DND-41 (cell line): ENCODE data around the gene GREM2.

Experiments used
- ATAC-seq: fragments of 200-7000 bp; cut with Tn5 transposase; 3 replicates; pipeline ENCODE4 v1.9.1; 2021; ENCODE audit warnings: low read depth; ENCODE audit not compliant: insufficient read depth
- DNase-seq: peaks from one replicate; pipeline ENCODE4 v3.0.0-alpha.2; 2020
- H2AFZ ChIP-seq: 2 replicates; pipeline ENCODE4 v1.6.0; 2012; ENCODE audit warnings: low read depth, low read length
- H3K27ac ChIP-seq: 2 replicates; pipeline ENCODE4 v1.5.1; 2012; ENCODE audit warnings: low read length, inconsistent platforms
- H3K27me3 ChIP-seq: fragments of 200-600 bp; sonication (generic); 2 replicates; pipeline ENCODE4 v1.6.0; 2012; ENCODE audit warnings: low read length, mild to moderate bottlenecking, inconsistent platforms; ENCODE audit not compliant: insufficient read depth, poor library complexity
- H3K36me3 ChIP-seq: 2 replicates; pipeline ENCODE4 v1.5.1; 2012; ENCODE audit warnings: low read length, inconsistent platforms; ENCODE audit not compliant: insufficient read depth
- H3K4me1 ChIP-seq: 2 replicates; pipeline ENCODE4 v1.5.1; 2012; ENCODE audit warnings: mild to moderate bottlenecking, low read length; ENCODE audit not compliant: insufficient read depth
- H3K4me2 ChIP-seq: 2 replicates; pipeline ENCODE4 v1.6.0; 2012; ENCODE audit warnings: mild to moderate bottlenecking, moderate library complexity, low read length, inconsistent platforms; ENCODE audit not compliant: insufficient read depth
- H3K4me3 ChIP-seq, 2 experiments: fragments of 200-600 bp in 1 of 2; shearing (Covaris generic) in 1 of 2; 2 replicates each; pipeline ENCODE4 v1.5.1; 2012 to 2016; ENCODE audit warnings: inconsistent platforms in 2 of 2, low read length in 2 of 2, mild to moderate bottlenecking in 2 of 2, low read depth in 1 of 2, moderate library complexity in 1 of 2
- H3K79me2 ChIP-seq: 2 replicates; pipeline ENCODE4 v1.6.0; 2012; ENCODE audit warnings: low read length, inconsistent platforms; ENCODE audit not compliant: insufficient read depth
- H3K9ac ChIP-seq: 2 replicates; pipeline ENCODE4 v1.6.0; 2012; ENCODE audit warnings: low read depth, mild to moderate bottlenecking, inconsistent platforms, low read length, moderate library complexity
- H3K9me3 ChIP-seq: 2 replicates; pipeline ENCODE4 v1.5.1; 2012; ENCODE audit warnings: low read length, moderate library complexity, mild to moderate bottlenecking, inconsistent platforms; ENCODE audit not compliant: insufficient read depth, severe bottlenecking
- H4K20me1 ChIP-seq: 2 replicates; pipeline ENCODE4 v1.6.0; 2012; ENCODE audit warnings: low read length; ENCODE audit not compliant: insufficient read depth
- EZH2 ChIP-seq: IDR thresholded peaks from 3 replicates; pipeline ENCODE4 v1.6.1; 2012; ENCODE audit warnings: borderline replicate concordance, low read depth, mild to moderate bottlenecking, moderate library complexity, low read length, inconsistent platforms; ENCODE audit not compliant: severe bottlenecking
- TF ChIP-seq, protein P1 (sequence below): IDR thresholded peaks from 2 replicates; pipeline ENCODE4 v1.5.1; 2012; ENCODE audit warnings: borderline replicate concordance, low read length, moderate library complexity, mild to moderate bottlenecking; ENCODE audit not compliant: poor library complexity, severe bottlenecking; ENCODE audit errors: extremely low read depth

GREM2 gene

DNA sequence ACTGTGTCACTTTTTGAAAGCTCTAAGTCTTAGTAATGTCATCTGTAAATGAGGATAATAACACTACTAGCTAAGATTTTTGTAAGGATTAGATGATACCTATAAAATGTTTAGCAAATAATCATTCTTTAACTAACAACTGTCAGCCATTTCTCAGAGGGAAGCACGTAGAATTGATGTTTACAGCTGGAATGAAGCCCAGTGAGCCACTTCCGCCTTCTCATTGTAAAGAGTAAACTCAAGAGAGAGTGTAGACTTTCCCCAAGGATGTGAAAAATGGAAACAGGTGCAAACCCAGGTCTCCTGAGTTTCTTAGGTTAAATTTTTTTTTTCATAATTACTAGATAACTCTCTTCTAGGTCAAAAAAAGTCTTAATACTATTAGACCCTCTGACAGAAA is 4.9 kb downstream of the GREM2 start:
- Histone ChIP-seq H3K9ac (no peak overlapping the region), H3K4me1 (peaks cover 8% of the 10 kb centered on the region), H3K9me3 (no peaks in the 10 kb centered on the region), H2AFZ (no peak overlapping the region), H3K27me3 (no peaks in the 10 kb centered on the region), H3K27ac (no peak overlapping the region), H3K4me2 (no peak overlapping the region), H3K36me3 (no peaks in the 10 kb centered on the region), H3K79me2 (no peaks in the 10 kb centered on the region), H4K20me1 (no peaks in the 10 kb centered on the region), H3K4me3 (no peak overlapping the region)
- ATAC-seq (no peak), DNase-seq (no peak)
- TF ChIP-seq, protein P1, sequence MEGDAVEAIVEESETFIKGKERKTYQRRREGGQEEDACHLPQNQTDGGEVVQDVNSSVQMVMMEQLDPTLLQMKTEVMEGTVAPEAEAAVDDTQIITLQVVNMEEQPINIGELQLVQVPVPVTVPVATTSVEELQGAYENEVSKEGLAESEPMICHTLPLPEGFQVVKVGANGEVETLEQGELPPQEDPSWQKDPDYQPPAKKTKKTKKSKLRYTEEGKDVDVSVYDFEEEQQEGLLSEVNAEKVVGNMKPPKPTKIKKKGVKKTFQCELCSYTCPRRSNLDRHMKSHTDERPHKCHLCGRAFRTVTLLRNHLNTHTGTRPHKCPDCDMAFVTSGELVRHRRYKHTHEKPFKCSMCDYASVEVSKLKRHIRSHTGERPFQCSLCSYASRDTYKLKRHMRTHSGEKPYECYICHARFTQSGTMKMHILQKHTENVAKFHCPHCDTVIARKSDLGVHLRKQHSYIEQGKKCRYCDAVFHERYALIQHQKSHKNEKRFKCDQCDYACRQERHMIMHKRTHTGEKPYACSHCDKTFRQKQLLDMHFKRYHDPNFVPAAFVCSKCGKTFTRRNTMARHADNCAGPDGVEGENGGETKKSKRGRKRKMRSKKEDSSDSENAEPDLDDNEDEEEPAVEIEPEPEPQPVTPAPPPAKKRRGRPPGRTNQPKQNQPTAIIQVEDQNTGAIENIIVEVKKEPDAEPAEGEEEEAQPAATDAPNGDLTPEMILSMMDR: no peak
- TF ChIP-seq EZH2: no peak

DNA sequence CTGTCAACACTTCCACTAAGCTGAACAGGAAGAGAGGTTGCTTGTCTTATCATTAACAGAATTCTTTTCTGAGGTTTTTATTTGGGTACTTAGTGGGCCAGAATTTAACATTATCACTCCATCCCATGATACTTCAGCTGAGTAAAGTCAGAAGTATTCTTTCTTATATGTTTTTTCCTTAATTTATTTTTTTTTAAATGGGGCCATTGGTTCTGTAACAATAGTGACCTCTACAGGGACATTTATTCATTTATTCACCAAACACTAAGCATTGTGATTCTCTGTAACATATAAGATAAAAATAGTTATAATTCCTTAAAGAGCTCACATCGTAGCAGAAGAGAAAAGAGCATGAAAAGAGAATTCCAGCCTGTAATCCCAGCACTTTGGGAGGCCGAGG is 9.8 kb downstream of the GREM2 start:
- Histone ChIP-seq H3K4me3 (no peak overlapping the region), H3K4me2 (no peak overlapping the region), H3K27me3 (no peaks in the 10 kb centered on the region), H3K9me3 (no peaks in the 10 kb centered on the region), H4K20me1 (no peaks in the 10 kb centered on the region), H3K79me2 (no peaks in the 10 kb centered on the region), H3K36me3 (no peaks in the 10 kb centered on the region), H3K4me1 (no peaks in the 10 kb centered on the region), H3K27ac (no peak overlapping the region), H3K9ac (no peak overlapping the region), H2AFZ (no peak overlapping the region)
- DNase-seq: no peak
- no peak for TF ChIP-seq EZH2
- TF ChIP-seq, protein P1: no peak
- ATAC-seq: no peak

DNA sequence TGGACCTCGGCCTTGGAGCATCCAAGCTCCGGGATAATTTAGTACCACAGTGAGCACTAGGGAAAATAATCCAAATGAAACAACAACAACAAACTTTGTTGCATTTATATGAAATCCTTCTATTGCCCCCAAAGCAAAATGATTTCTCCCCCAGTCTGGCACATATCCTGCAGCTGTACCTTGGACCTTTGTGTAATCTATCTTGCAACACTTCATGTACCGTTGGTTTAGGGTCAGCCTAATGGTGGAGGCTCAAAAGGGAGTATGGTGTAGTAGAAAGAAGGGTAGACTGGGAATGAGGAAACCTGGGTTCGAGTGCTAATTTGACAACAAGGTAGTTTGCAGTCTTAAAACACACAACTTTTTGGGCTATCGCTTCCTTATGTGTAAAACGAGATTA is 12.1 kb downstream of the GREM2 start:
- Histone ChIP-seq H3K4me1 (no peaks in the 10 kb centered on the region), H3K27ac (no peak overlapping the region), H3K4me3 (no peak overlapping the region), H4K20me1 (no peaks in the 10 kb centered on the region), H3K9ac (no peak overlapping the region), H2AFZ (no peak overlapping the region), H3K79me2 (no peaks in the 10 kb centered on the region), H3K4me2 (no peak overlapping the region), H3K9me3 (no peaks in the 10 kb centered on the region), H3K27me3 (no peaks in the 10 kb centered on the region), H3K36me3 (no peaks in the 10 kb centered on the region)
- ATAC-seq: no peak
- DNase-seq: no peak
- no peak for TF ChIP-seq EZH2
- TF ChIP-seq, protein P1: no peak

GRCh38 chr1:240599299-240599698 is 12.7 kb downstream of the GREM2 start:
- H3K79me2 ChIP-seq: no peaks in the 10 kb centered on the region
- no peak overlapping the region for H3K4me3 ChIP-seq
- DNase-seq (no peak), ATAC-seq (no peak)
- H3K27ac ChIP-seq: no peak overlapping the region
- no peak for TF ChIP-seq EZH2
- TF ChIP-seq, protein P1: no peak
- no peaks in the 10 kb centered on the region for H3K36me3 ChIP-seq
- no peak overlapping the region for H3K4me2 ChIP-seq
- no peaks in the 10 kb centered on the region for H3K4me1 ChIP-seq
- H3K9me3 ChIP-seq: no peaks in the 10 kb centered on the region
- no peak overlapping the region for H2AFZ ChIP-seq
- no peaks in the 10 kb centered on the region for H4K20me1 ChIP-seq
- no peak overlapping the region for H3K9ac ChIP-seq
- no peaks in the 10 kb centered on the region for H3K27me3 ChIP-seq
